Measurements from ENCODE around the gene C17orf113. TPM values are rescaled to one million over a fixed set of nuclear protein-coding genes. Genes with fewer than 3 reads are reported as not detected.

The C17orf113 gene
- total RNA-seq, 4 donors from 2014 or later: 1.2 to 2.9 (median 2.1) TPM

GRCh38 chr17:42094375-42095069, 44.1 kb upstream of the C17orf113 start:
- DNase-seq (ENCODE audit: low spot score in 2 of 2): no peak
- peaks cover 0 to 27% of the 10 kb centered on the region in 2 donors for H3K27me3 ChIP-seq
- no peak overlapping the region for H3K27ac ChIP-seq
- H3K9me3 ChIP-seq: no peaks in the 10 kb centered on the region
- peaks cover 0 to 23% (median 9%) of the 10 kb centered on the region in 4 donors for H3K4me1 ChIP-seq
- TF ChIP-seq EP300 (IDR thresholded peaks at IDR 0.05) (no peak), POLR2A (IDR thresholded peaks at IDR 0.05) (no peak), CTCF (IDR thresholded peaks at IDR 0.05) (no peak)
- WGBS, 2 donors: 80 to 85% methylated on average over 12 of the region's 12 CpGs
- no peaks in the 10 kb centered on the region for H3K36me3 ChIP-seq
- H3K4me3 ChIP-seq: no peak overlapping the region

DNA sequence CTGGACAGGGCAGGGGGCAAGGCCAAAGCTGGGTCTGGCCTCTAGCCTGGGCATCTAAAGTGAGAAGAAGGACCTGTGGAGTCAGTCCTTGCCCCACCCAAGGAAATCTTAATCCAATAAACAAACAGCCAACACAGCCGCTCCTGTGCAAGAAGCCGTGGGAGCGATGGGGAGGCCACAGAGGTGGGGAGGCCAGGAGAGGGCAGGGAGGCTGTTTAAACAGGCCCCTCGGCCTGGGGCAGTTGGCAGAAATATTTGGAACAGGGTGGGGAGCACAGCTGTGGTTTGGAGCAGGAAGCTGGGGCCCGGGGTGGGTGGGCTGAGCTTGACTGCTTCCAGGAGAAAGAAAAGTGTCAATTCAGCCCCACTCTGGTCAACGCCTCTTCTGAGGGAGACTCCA, 42.5 kb upstream of the C17orf113 start:
- TF ChIP-seq POLR2A (IDR thresholded peaks at IDR 0.05) (no peak), EP300 (IDR thresholded peaks at IDR 0.05) (no peak), CTCF (IDR thresholded peaks at IDR 0.05) (no peak)
- Histone ChIP-seq H3K27ac (peak overlapping the region in 1 of 4 donors; percentile 24), H3K4me3 (no peak overlapping the region), H3K4me1 (peaks cover 0 to 23% (median 5%) of the 10 kb centered on the region in 4 donors), H3K9me3 (no peaks in the 10 kb centered on the region), H3K27me3 (peaks cover 0 to 28% of the 10 kb centered on the region in 2 donors), H3K36me3 (no peaks in the 10 kb centered on the region)
- DNase-seq (ENCODE audit: low spot score in 2 of 2): no peak
- 38 to 41% methylated on average over 6 of the region's 6 CpGs for WGBS, 2 donors

GRCh38 chr17:42090964-42091790, 40.8 kb upstream of the C17orf113 start:
- H3K9me3 ChIP-seq: no peaks in the 10 kb centered on the region
- H3K27ac ChIP-seq: no peak overlapping the region
- H3K27me3 ChIP-seq: peaks cover 0 to 14% of the 10 kb centered on the region in 2 donors
- TF ChIP-seq CTCF (IDR thresholded peaks at IDR 0.05) (no peak), POLR2A (IDR thresholded peaks at IDR 0.05) (no peak), EP300 (IDR thresholded peaks at IDR 0.05) (no peak)
- H3K4me3 ChIP-seq: no peak overlapping the region
- no peak for DNase-seq (ENCODE audit: low spot score in 2 of 2)
- no peaks in the 10 kb centered on the region for H3K36me3 ChIP-seq
- H3K4me1 ChIP-seq: peaks cover 0 to 29% (median 0%) of the 10 kb centered on the region in 4 donors
- 84 to 88% methylated on average over 8 of the region's 8 CpGs for WGBS, 2 donors

DNA sequence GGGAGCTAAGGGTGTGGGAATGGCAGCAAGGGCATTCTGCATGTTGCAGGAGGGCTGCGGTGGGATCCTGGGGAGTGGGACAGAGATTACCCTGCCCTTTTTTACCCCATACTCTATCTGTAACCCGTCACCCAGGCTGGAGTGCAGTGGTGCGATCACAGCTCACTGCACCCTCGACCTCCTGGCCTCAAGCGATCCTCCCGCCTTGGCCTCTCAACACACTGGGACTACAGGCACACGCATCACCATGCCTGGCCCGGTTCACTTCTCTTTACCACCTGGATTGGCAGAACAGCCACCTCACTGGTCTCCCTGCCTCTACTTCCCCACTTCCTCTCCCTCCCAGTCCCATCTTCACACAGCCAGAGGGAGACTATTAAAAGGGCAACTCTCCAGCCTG, 38.3 kb upstream of the C17orf113 start:
- H3K4me3 ChIP-seq: peak overlapping the region in 1 of 4 donors; percentile 36
- TF ChIP-seq POLR2A (IDR thresholded peaks at IDR 0.05) (no peak), EP300 (IDR thresholded peaks at IDR 0.05) (no peak), CTCF (IDR thresholded peaks at IDR 0.05) (no peak)
- no peaks in the 10 kb centered on the region for H3K36me3 ChIP-seq
- 64 to 70% methylated on average over 8 of the region's 8 CpGs for WGBS, 2 donors
- peaks cover 0 to 11% of the 10 kb centered on the region in 2 donors for H3K27me3 ChIP-seq
- peaks cover 0 to 29% (median 0%) of the 10 kb centered on the region in 4 donors for H3K4me1 ChIP-seq
- no peak for DNase-seq (ENCODE audit: low spot score in 2 of 2)
- peak overlapping the region in 3 of 4 donors; percentile 32 to 82 (median 65) for H3K27ac ChIP-seq
- no peaks in the 10 kb centered on the region for H3K9me3 ChIP-seq
